GM12865 (cell line): ENCODE measurements around the gene CNTD1.
"Not testable (repeated sequence)": the region's sequence is repeated elsewhere in the genome, so short reads cannot be mapped to it uniquely, and the experiment has no call there.

Experiments
- DNase-seq: peaks from one replicate; pipeline ENCODE4 v3.0.0; 2010; ENCODE audit warnings: low read depth
- H3K4me3 ChIP-seq: 2 replicates; pipeline ENCODE4 v1.5.1; 2011; ENCODE audit warnings: mild to moderate bottlenecking, low read depth, low read length, control low read depth
- CTCF ChIP-seq: IDR thresholded peaks from 2 replicates; pipeline ENCODE4 v1.5.1; 2011; ENCODE audit warnings: low read length, control low read depth, low read depth, inconsistent platforms; ENCODE audit not compliant: insufficient read depth; ENCODE audit errors: missing control alignments

Gene CNTD1

GRCh38 chr17:42759982-42760651 is 38.5 kb upstream of the CNTD1 start:
- no peak overlapping the region for H3K4me3 ChIP-seq
- peak; percentile 62 for DNase-seq
- TF ChIP-seq CTCF: no peak

- H3K4me3 ChIP-seq: peak within 1 kb of the TSS; percentile 40
- DNase-seq: peak; percentile 32
- no peak for TF ChIP-seq CTCF
Observed at GRCh38 chr17:42760652-42761581, 37.7 kb upstream of the CNTD1 start, which contains the start of gene RAMP2. RAMP2 (plus strand) TSS chr17:42761227; CDS start chr17:42761262, 35 bp downstream.

GRCh38 chr17:42761638-42762037 is 37.0 kb upstream of the CNTD1 start:
- DNase-seq: no peak
- H3K4me3 ChIP-seq: no peak overlapping the region; the same call in 1 of the 2 replicates
- TF ChIP-seq CTCF: no peak

- TF ChIP-seq CTCF: no peak
- DNase-seq: no peak
- no peak overlapping the region for H3K4me3 ChIP-seq
Observed at GRCh38 chr17:42766124-42766523, 32.5 kb upstream of the CNTD1 start.

GRCh38 chr17:42767512-42767911 is 31.1 kb upstream of the CNTD1 start:
- DNase-seq: no peak
- no peak for TF ChIP-seq CTCF
- H3K4me3 ChIP-seq: no peak overlapping the region

- not testable (repeated sequence) for H3K4me3 ChIP-seq, DNase-seq
Observed at GRCh38 chr17:42768006-42768405, 30.7 kb upstream of the CNTD1 start.

GRCh38 chr17:42769964-42770363 is 28.7 kb upstream of the CNTD1 start:
- H3K4me3 ChIP-seq, DNase-seq: not testable (repeated sequence)

GRCh38 chr17:42772945-42773289 is 25.7 kb upstream of the CNTD1 start:
- H3K4me3 ChIP-seq: peak overlapping the region; percentile 90
- no peak for DNase-seq
- TF ChIP-seq CTCF: no peak
